Measurements from ENCODE around the gene STK17A.

Gene STK17A

GRCh38 chr7:43628431-43628830 lies 45.5 kb downstream of the STK17A start:
- DNase-seq (ENCODE audit: extremely low read depth, low read depth) = no peak
- no peak overlapping the region for H3K4me3 ChIP-seq (replicated peaks; ENCODE audit: low read depth, low read length)
- TF ChIP-seq CTCF (IDR thresholded peaks at IDR 0.05; ENCODE audit: low read depth, low read length, missing control alignments) = no peak

- H3K4me3 ChIP-seq (replicated peaks; ENCODE audit: low read depth, low read length) = no peak overlapping the region
- no peak for DNase-seq (ENCODE audit: extremely low read depth, low read depth)
- no peak for TF ChIP-seq CTCF (IDR thresholded peaks at IDR 0.05; ENCODE audit: low read depth, low read length, missing control alignments)
These were observed 46.9 kb downstream of the STK17A start for GRCh38 chr7:43629857-43630256.

- DNase-seq (ENCODE audit: extremely low read depth, low read depth) = no peak
- TF ChIP-seq CTCF (IDR thresholded peaks at IDR 0.05; ENCODE audit: low read depth, low read length, missing control alignments) = no peak
- H3K4me3 ChIP-seq (replicated peaks; ENCODE audit: low read depth, low read length) = no peak overlapping the region
These were observed 47.6 kb downstream of the STK17A start for GRCh38 chr7:43630482-43630881.

- TF ChIP-seq CTCF (IDR thresholded peaks at IDR 0.05; ENCODE audit: low read depth, low read length, missing control alignments) = no peak
- H3K4me3 ChIP-seq (replicated peaks; ENCODE audit: low read depth, low read length) = no peak overlapping the region
- DNase-seq (ENCODE audit: extremely low read depth, low read depth) = no peak
These were observed 48.7 kb downstream of the STK17A start for GRCh38 chr7:43631559-43631958.

GRCh38 chr7:43632746-43633145 lies 49.8 kb downstream of the STK17A start:
- DNase-seq (ENCODE audit: extremely low read depth, low read depth) = no peak

GRCh38 chr7:43634384-43634783 lies 51.5 kb downstream of the STK17A start:
- no peak overlapping the region for H3K4me3 ChIP-seq (replicated peaks; ENCODE audit: low read depth, low read length)
- TF ChIP-seq CTCF (IDR thresholded peaks at IDR 0.05; ENCODE audit: low read depth, low read length, missing control alignments) = no peak
- no peak for DNase-seq (ENCODE audit: extremely low read depth, low read depth)

More at GRCh38 chr7:43632746-43633145, 49.8 kb downstream of the STK17A start:
- H3K4me3 ChIP-seq (replicated peaks; ENCODE audit: low read depth, low read length) = no peak overlapping the region
- no peak for TF ChIP-seq CTCF (IDR thresholded peaks at IDR 0.05; ENCODE audit: low read depth, low read length, missing control alignments)

GRCh38 chr7:43636093-43636492 lies 53.2 kb downstream of the STK17A start:
- no peak for DNase-seq (ENCODE audit: extremely low read depth, low read depth)
- TF ChIP-seq CTCF (IDR thresholded peaks at IDR 0.05; ENCODE audit: low read depth, low read length, missing control alignments) = no peak
- no peak overlapping the region for H3K4me3 ChIP-seq (replicated peaks; ENCODE audit: low read depth, low read length)
